Trophoblast cell (in vitro differentiated cells and primary cell): Measurements from ENCODE around the gene IGF2R.
A peak's percentile ranks its signal among the peaks of the same experiment; 100 is the strongest.

Experiments
- DNase-seq, 2 donors: peaks; one replicate each; pipeline ENCODE4 v3.0.0-alpha.2; 2016
- H2AFZ ChIP-seq: 2 replicates; pipeline ENCODE4 v1.6.1; 2013; ENCODE audit warnings: low read length, moderate library complexity, mild to moderate bottlenecking; ENCODE audit not compliant: insufficient read depth, poor library complexity
- H2AK5ac ChIP-seq: 2 replicates; pipeline ENCODE4 v1.6.1; 2013; ENCODE audit warnings: mild to moderate bottlenecking, low read length
- H2BK120ac ChIP-seq: 2 replicates; pipeline ENCODE4 v1.6.1; 2013; ENCODE audit warnings: low read length, mild to moderate bottlenecking, moderate library complexity; ENCODE audit not compliant: insufficient read depth, poor library complexity
- H2BK12ac ChIP-seq: 2 replicates; pipeline ENCODE4 v1.6.1; 2013; ENCODE audit warnings: mild to moderate bottlenecking, low read length, moderate library complexity
- H2BK5ac ChIP-seq: 2 replicates; pipeline ENCODE4 v1.6.1; 2013; ENCODE audit warnings: low read length, low read depth, moderate library complexity, mild to moderate bottlenecking; ENCODE audit not compliant: poor library complexity
- H3K14ac ChIP-seq: 2 replicates; pipeline ENCODE4 v1.6.1; 2013; ENCODE audit warnings: mild to moderate bottlenecking, low read length
- H3K18ac ChIP-seq: 2 replicates; pipeline ENCODE4 v1.6.1; 2013; ENCODE audit warnings: mild to moderate bottlenecking, low read length
- H3K23ac ChIP-seq: 2 replicates; pipeline ENCODE4 v1.6.1; 2013; ENCODE audit warnings: low read length
- H3K27ac ChIP-seq: 2 replicates; pipeline ENCODE4 v1.5.1; 2013; ENCODE audit warnings: low read depth, mild to moderate bottlenecking, inconsistent platforms, low read length, moderate library complexity
- H3K27me3 ChIP-seq: 2 replicates; pipeline ENCODE4 v1.6.1; 2013; ENCODE audit warnings: inconsistent platforms, mild to moderate bottlenecking, low read length, moderate library complexity; ENCODE audit not compliant: insufficient read depth
- H3K36me3 ChIP-seq, 2 experiments: 1 replicate in 1 of 2; 2 replicates in 1 of 2; pipeline ENCODE4 v1.6.1; 2013; ENCODE audit warnings: low read length in 2 of 2, mild to moderate bottlenecking in 2 of 2, moderate library complexity in 1 of 2; ENCODE audit not compliant: insufficient read depth in 2 of 2, control insufficient read depth in 1 of 2
- H3K4ac ChIP-seq: 2 replicates; pipeline ENCODE4 v1.6.1; 2013; ENCODE audit warnings: low read depth, mild to moderate bottlenecking, low read length, moderate library complexity
- H3K4me1 ChIP-seq, 2 experiments: 1 replicate in 1 of 2; 2 replicates in 1 of 2; pipeline ENCODE4 v1.6.1; 2013; ENCODE audit warnings: low read length in 2 of 2, mild to moderate bottlenecking in 2 of 2, moderate library complexity in 1 of 2; ENCODE audit not compliant: insufficient read depth in 2 of 2, control insufficient read depth in 1 of 2
- H3K4me2 ChIP-seq: 2 replicates; pipeline ENCODE4 v1.6.1; 2013; ENCODE audit warnings: inconsistent platforms, mild to moderate bottlenecking, low read length, moderate library complexity
- H3K4me3 ChIP-seq: 2 replicates; pipeline ENCODE4 v1.5.1; 2013; ENCODE audit warnings: mild to moderate bottlenecking, low read depth, low read length, inconsistent platforms
- H3K79me1 ChIP-seq: one replicate; pipeline ENCODE4 v1.6.1; 2013; ENCODE audit warnings: low read length
- H3K79me2 ChIP-seq: 2 replicates; pipeline ENCODE4 v1.6.1; 2013; ENCODE audit warnings: low read length, mild to moderate bottlenecking; ENCODE audit not compliant: control insufficient read depth, insufficient read depth, poor library complexity
- H3K9ac ChIP-seq: 2 replicates; pipeline ENCODE4 v1.6.1; 2013; ENCODE audit warnings: mild to moderate bottlenecking, low read length
- H3K9me3 ChIP-seq: 2 replicates; pipeline ENCODE4 v1.6.1; 2013; ENCODE audit warnings: low read depth, mild to moderate bottlenecking, control low read depth, inconsistent platforms, low read length; ENCODE audit not compliant: insufficient read depth
- H4K12ac ChIP-seq: 2 replicates; pipeline ENCODE4 v1.6.1; 2013; ENCODE audit warnings: low read depth, mild to moderate bottlenecking, low read length, moderate library complexity
- H4K8ac ChIP-seq: 2 replicates; pipeline ENCODE4 v1.6.1; 2013; ENCODE audit warnings: low read depth, mild to moderate bottlenecking, low read length, moderate library complexity
- H4K91ac ChIP-seq: one replicate; pipeline ENCODE4 v1.6.1; 2013; ENCODE audit warnings: low read depth, mild to moderate bottlenecking, low read length, moderate library complexity
- WGBS: extraction: QIAGEN DNeasy Blood & Tissue Kit; methylation state at CpG from one replicate; pipeline ENCODE4 v1.1.7; 2013; ENCODE audit warnings: missing lambda C conversion rate; ENCODE audit not compliant: insufficient read length, insufficient coverage; ENCODE audit errors: extremely low coverage; 5-methylcytosine and 5-hydroxymethylcytosine counted together

Gene IGF2R

GRCh38 chr6:160042014-160042773 lies 73.3 kb downstream of the IGF2R start:
- no peak overlapping the region for H4K8ac ChIP-seq
- H2BK120ac ChIP-seq = no peak overlapping the region
- no peak overlapping the region for H3K23ac ChIP-seq
- no peak overlapping the region for H3K4me3 ChIP-seq
- H4K12ac ChIP-seq = no peak overlapping the region
- H3K79me2 ChIP-seq = no peaks in the 10 kb centered on the region
- H3K79me1 ChIP-seq = peaks cover 2% of the 10 kb centered on the region
- no peak overlapping the region for H2BK5ac ChIP-seq
- peak; percentile 26 to 70 for DNase-seq
- no peak overlapping the region for H4K91ac ChIP-seq
- no peak overlapping the region for H3K4ac ChIP-seq
- no peak overlapping the region for H3K14ac ChIP-seq
- no peak overlapping the region for H2BK12ac ChIP-seq
- H2AK5ac ChIP-seq = no peak overlapping the region
- no peak overlapping the region for H2AFZ ChIP-seq
- no peaks in the 10 kb centered on the region for H3K27me3 ChIP-seq
- no peaks in the 10 kb centered on the region for H3K4me1 ChIP-seq
- no peak overlapping the region for H3K27ac ChIP-seq
- H3K36me3 ChIP-seq = peaks cover 36 to 62% of the 10 kb centered on the region in 2 experiments
- H3K9me3 ChIP-seq = no peaks in the 10 kb centered on the region
- no peak overlapping the region for H3K4me2 ChIP-seq
- no peak overlapping the region for H3K18ac ChIP-seq
- H3K9ac ChIP-seq = no peak overlapping the region
- WGBS = no CpG with 5 or more reads among the region's 12 CpGs

DNA sequence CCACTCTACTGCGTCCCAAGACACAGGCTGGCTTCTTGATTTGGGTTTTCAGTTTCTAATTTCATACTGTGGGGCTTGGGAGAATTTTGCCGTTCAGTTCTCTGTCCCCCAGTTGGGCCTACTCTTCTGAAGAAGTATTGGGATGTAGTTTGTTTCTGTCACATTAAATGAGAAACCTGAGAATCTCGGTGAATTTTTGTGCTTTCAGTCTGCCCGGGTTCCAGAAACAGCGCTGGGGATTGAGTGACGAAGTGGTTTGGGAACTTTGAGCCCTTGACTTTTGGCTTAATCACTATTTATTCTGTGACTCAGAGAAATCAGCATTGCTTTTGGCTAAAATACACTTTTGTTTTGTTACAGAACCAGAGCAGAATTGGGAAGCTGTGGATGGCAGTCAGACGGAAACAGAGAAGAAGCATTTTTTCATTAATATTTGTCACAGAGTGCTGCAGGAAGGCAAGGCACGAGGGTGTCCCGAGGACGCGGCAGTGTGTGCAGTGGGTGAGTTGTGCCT lies 74.0 kb downstream of the IGF2R start:
- Histone ChIP-seq H3K79me1 (peaks cover 2% of the 10 kb centered on the region), H2BK12ac (no peak overlapping the region), H3K79me2 (no peaks in the 10 kb centered on the region), H4K91ac (no peak overlapping the region), H4K12ac (no peak overlapping the region), H3K4me3 (no peak overlapping the region), H3K27me3 (no peaks in the 10 kb centered on the region), H2BK5ac (no peak overlapping the region), H3K9ac (no peak overlapping the region), H2AFZ (no peak overlapping the region), H3K4ac (no peak overlapping the region), H3K4me1 (no peaks in the 10 kb centered on the region), H2BK120ac (no peak overlapping the region), H3K4me2 (no peak overlapping the region), H3K23ac (no peak overlapping the region), H2AK5ac (no peak overlapping the region), H3K9me3 (no peaks in the 10 kb centered on the region), H3K27ac (no peak overlapping the region), H4K8ac (no peak overlapping the region), H3K18ac (no peak overlapping the region), H3K36me3 (peaks cover 40 to 67% of the 10 kb centered on the region in 2 experiments), H3K14ac (no peak overlapping the region)
- DNase-seq = no peak
- WGBS = no CpG with 5 or more reads among the region's 11 CpGs

- Histone ChIP-seq H3K79me2 (no peaks in the 10 kb centered on the region), H3K4me1 (no peaks in the 10 kb centered on the region), H3K18ac (no peak overlapping the region), H2AK5ac (no peak overlapping the region), H3K14ac (peak overlapping the region; percentile 25), H2BK5ac (no peak overlapping the region), H4K12ac (no peak overlapping the region), H4K91ac (no peak overlapping the region), H3K79me1 (peaks cover 2% of the 10 kb centered on the region), H3K36me3 (peaks cover 48 to 74% of the 10 kb centered on the region in 2 experiments), H2BK12ac (no peak overlapping the region), H3K27ac (peak overlapping the region; percentile 1), H3K9me3 (no peaks in the 10 kb centered on the region), H3K9ac (no peak overlapping the region), H3K4me3 (no peak overlapping the region), H3K27me3 (no peaks in the 10 kb centered on the region), H2AFZ (no peak overlapping the region), H3K4me2 (no peak overlapping the region), H3K4ac (no peak overlapping the region), H2BK120ac (no peak overlapping the region), H4K8ac (peak overlapping the region; percentile 45), H3K23ac (no peak overlapping the region)
- DNase-seq = peak in 1 of 2 donors; percentile 23
- WGBS = no CpG with 5 or more reads among the region's 4 CpGs
Observed at GRCh38 chr6:160043784-160044183, 74.9 kb downstream of the IGF2R start.

GRCh38 chr6:160044687-160045086 lies 75.8 kb downstream of the IGF2R start:
- Histone ChIP-seq H3K79me1 (peaks cover 2% of the 10 kb centered on the region), H3K27me3 (no peaks in the 10 kb centered on the region), H2BK120ac (no peak overlapping the region), H3K9ac (no peak overlapping the region), H2BK5ac (no peak overlapping the region), H3K18ac (no peak overlapping the region), H3K14ac (no peak overlapping the region), H4K8ac (no peak overlapping the region), H2AK5ac (no peak overlapping the region), H3K4me3 (no peak overlapping the region), H3K4me2 (no peak overlapping the region), H3K9me3 (no peaks in the 10 kb centered on the region), H3K4me1 (no peaks in the 10 kb centered on the region), H4K91ac (no peak overlapping the region), H3K79me2 (no peaks in the 10 kb centered on the region), H2BK12ac (no peak overlapping the region), H3K36me3 (peaks cover 51 to 78% of the 10 kb centered on the region in 2 experiments), H2AFZ (no peak overlapping the region), H3K23ac (no peak overlapping the region), H4K12ac (no peak overlapping the region), H3K27ac (no peak overlapping the region), H3K4ac (no peak overlapping the region)
- DNase-seq = no peak
- no CpG with 5 or more reads among the region's 5 CpGs for WGBS
